ENCODE results near the gene LASP1.
A peak's percentile ranks its signal among the peaks of the same experiment; 100 is the strongest.

The LASP1 gene

GRCh38 chr17:38899421-38899820 lies 29.6 kb downstream of the LASP1 start:
- no peak overlapping the region for H3K4me3 ChIP-seq (ENCODE audit: low read depth, low read length)
- no peak for DNase-seq (ENCODE audit: low read depth)
- TF ChIP-seq MYC (IDR thresholded peaks at IDR 0.05; ENCODE audit: low read depth, low read length) (no peak), POLR2A (IDR thresholded peaks at IDR 0.05; ENCODE audit: extremely low read depth, insufficient read length) (no peak), CTCF (IDR thresholded peaks at IDR 0.05; ENCODE audit: low read depth, low read length) (no peak), MAX (IDR thresholded peaks at IDR 0.05; ENCODE audit: low read depth, low read length) (no peak)

- TF ChIP-seq MYC (IDR thresholded peaks at IDR 0.05; ENCODE audit: low read depth, low read length) (no peak; the same call in 1 of the 2 replicates), MAX (IDR thresholded peaks at IDR 0.05; ENCODE audit: low read depth, low read length) (peak; percentile 55; the same call in 1 of the 2 replicates)
- DNase-seq (ENCODE audit: low read depth), result peak; percentile 99
- peak overlapping the region; percentile 23 for H3K4me3 ChIP-seq (ENCODE audit: low read depth, low read length)
Measured at GRCh38 chr17:38900978-38901656, 31.3 kb downstream of the LASP1 start.

GRCh38 chr17:38903404-38903803 lies 33.5 kb downstream of the LASP1 start:
- TF ChIP-seq MAX (IDR thresholded peaks at IDR 0.05; ENCODE audit: low read depth, low read length) (no peak), POLR2A (IDR thresholded peaks at IDR 0.05; ENCODE audit: extremely low read depth, insufficient read length) (no peak), CTCF (IDR thresholded peaks at IDR 0.05; ENCODE audit: low read depth, low read length) (no peak), MYC (IDR thresholded peaks at IDR 0.05; ENCODE audit: low read depth, low read length) (no peak)
- no peak overlapping the region for H3K4me3 ChIP-seq (ENCODE audit: low read depth, low read length)
- DNase-seq (ENCODE audit: low read depth), result no peak

GRCh38 chr17:38904892-38905291 lies 35.0 kb downstream of the LASP1 start:
- TF ChIP-seq CTCF (IDR thresholded peaks at IDR 0.05; ENCODE audit: low read depth, low read length) (no peak), POLR2A (IDR thresholded peaks at IDR 0.05; ENCODE audit: extremely low read depth, insufficient read length) (no peak), MAX (IDR thresholded peaks at IDR 0.05; ENCODE audit: low read depth, low read length) (no peak), MYC (IDR thresholded peaks at IDR 0.05; ENCODE audit: low read depth, low read length) (no peak)
- DNase-seq (ENCODE audit: low read depth), result no peak
- H3K4me3 ChIP-seq (ENCODE audit: low read depth, low read length), result no peak overlapping the region

- no peak for TF ChIP-seq CTCF (IDR thresholded peaks at IDR 0.05; ENCODE audit: low read depth, low read length)
- no peak for TF ChIP-seq MYC (IDR thresholded peaks at IDR 0.05; ENCODE audit: low read depth, low read length)
- no peak for TF ChIP-seq POLR2A (IDR thresholded peaks at IDR 0.05; ENCODE audit: extremely low read depth, insufficient read length)
- TF ChIP-seq MAX (IDR thresholded peaks at IDR 0.05; ENCODE audit: low read depth, low read length), result no peak
- DNase-seq (ENCODE audit: low read depth), result no peak
- no peak overlapping the region for H3K4me3 ChIP-seq (ENCODE audit: low read depth, low read length)
Measured at GRCh38 chr17:38905375-38905774, 35.5 kb downstream of the LASP1 start.

GRCh38 chr17:38906460-38907228 lies 36.8 kb downstream of the LASP1 start:
- no peak for DNase-seq (ENCODE audit: low read depth)
- no peak for TF ChIP-seq MAX (IDR thresholded peaks at IDR 0.05; ENCODE audit: low read depth, low read length)
- TF ChIP-seq CTCF (IDR thresholded peaks at IDR 0.05; ENCODE audit: low read depth, low read length), result no peak
- no peak for TF ChIP-seq POLR2A (IDR thresholded peaks at IDR 0.05; ENCODE audit: extremely low read depth, insufficient read length)
- no peak for TF ChIP-seq MYC (IDR thresholded peaks at IDR 0.05; ENCODE audit: low read depth, low read length)
- H3K4me3 ChIP-seq (ENCODE audit: low read depth, low read length), result no peak overlapping the region
